ENCODE measurements around the gene VCPKMT. TPM values are rescaled to one million over a fixed set of nuclear protein-coding genes. Genes with fewer than 3 reads are reported as not detected.
A peak's percentile ranks its signal among the peaks of the same experiment; 100 is the strongest.

Gene VCPKMT
- total RNA-seq, 2 donors from 2014 or later, result 11.3 to 13.8 TPM

DNA sequence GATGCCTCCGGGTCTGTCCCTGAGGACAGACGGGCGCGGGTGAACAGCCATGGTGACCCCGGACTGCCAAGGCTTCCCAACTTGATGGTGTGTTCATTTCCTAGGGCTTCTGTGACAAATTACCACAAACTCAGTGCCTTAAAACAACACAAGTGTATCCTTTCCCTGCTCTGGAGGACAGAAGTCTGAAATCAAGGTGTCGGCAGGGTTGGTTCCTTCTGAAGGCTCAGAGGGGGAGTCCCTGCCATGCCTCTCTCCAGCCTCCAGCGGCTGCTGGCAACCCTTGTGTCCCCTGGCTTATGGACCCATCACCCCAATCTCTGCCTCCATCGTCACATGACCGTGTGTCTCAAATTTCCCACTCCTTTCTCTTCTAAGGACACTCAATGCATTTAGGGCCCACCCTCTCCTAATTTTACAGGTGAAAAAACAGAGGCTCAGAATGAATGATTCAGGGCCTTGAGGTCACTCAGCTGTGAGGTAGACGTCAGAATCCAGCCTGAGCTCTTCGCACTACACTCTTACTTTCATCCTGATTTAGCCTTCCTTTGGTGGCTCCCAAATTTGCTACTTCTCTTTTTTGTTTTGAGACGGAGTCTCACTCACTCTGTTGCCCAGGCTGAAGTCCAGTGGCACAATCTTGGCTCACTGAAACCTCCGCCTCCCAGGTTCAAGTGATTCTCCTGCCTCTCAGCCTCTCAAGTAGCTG, 45.4 kb downstream of the VCPKMT start:
- Mint-ChIP-seq H3K36me3 (ENCODE audit: insufficient read depth in 2 of 2) (peaks cover 10 to 12% of the 10 kb centered on the region in 2 donors), H3K9me3 (peaks cover 1% of the 10 kb centered on the region in 2 donors), H3K4me1 (ENCODE audit: low read depth) (peaks cover 72% of the 10 kb centered on the region), H3K27ac (peak overlapping the region; percentile 7), H3K4me3 (peak overlapping the region in 1 of 2 donors; percentile 1), H3K27me3 (ENCODE audit: low read depth) (no peaks in the 10 kb centered on the region)
- ATAC-seq (replicated peaks in 1 of 2) (no peak), DNase-seq (no peak)

DNA sequence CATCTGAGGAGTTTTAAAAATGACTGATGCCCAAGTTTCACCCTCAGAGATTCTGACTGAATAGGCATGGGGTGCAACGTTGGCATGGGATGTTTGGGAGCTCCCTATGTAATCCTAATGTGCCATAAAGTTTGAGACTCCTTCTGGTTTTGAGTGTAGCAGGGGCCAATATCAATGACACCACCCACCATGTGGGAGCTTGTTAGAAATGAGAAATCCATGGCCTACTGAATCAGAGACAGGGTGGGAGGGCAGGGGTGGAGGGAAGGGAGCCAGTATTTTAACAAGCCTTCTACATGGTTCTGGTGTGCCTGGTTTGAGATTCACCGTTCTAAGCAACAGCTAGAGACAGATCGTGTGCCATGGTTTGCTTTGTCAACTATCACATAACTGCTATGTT, 46.1 kb downstream of the VCPKMT start:
- DNase-seq (no peak), ATAC-seq (replicated peaks in 1 of 2) (peak; percentile 48 to 65)
- peaks cover 1% of the 10 kb centered on the region in 2 donors for H3K9me3 Mint-ChIP-seq
- H3K27ac Mint-ChIP-seq, result no peak overlapping the region
- H3K4me1 Mint-ChIP-seq (ENCODE audit: low read depth), result peaks cover 74% of the 10 kb centered on the region
- no peaks in the 10 kb centered on the region for H3K27me3 Mint-ChIP-seq (ENCODE audit: low read depth)
- H3K36me3 Mint-ChIP-seq (ENCODE audit: insufficient read depth in 2 of 2), result peaks cover 8 to 10% of the 10 kb centered on the region in 2 donors
- no peak overlapping the region for H3K4me3 Mint-ChIP-seq

DNA sequence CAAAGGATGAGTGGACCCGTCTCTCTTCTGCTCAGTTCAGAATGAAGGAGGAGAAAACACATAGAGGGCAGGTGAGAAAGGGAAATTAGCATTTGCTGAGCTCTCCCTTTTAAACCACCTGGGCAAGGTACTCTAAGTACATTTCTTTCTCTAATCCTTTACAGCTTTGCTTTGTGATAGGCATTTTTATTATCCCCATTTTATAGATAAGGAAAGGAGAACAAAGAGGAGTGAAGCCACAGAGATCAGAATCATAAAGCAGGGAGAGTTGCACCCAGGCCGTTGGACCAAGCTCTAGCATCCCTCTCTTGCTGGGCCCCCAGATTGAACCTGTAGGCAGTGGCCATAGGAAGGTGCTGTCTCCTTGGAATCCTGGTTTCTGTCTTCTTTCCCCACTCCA, 47.0 kb downstream of the VCPKMT start:
- peaks cover 5 to 6% of the 10 kb centered on the region in 2 donors for H3K36me3 Mint-ChIP-seq (ENCODE audit: insufficient read depth in 2 of 2)
- H3K27ac Mint-ChIP-seq, result no peak overlapping the region
- H3K4me3 Mint-ChIP-seq, result no peak overlapping the region
- peaks cover 78% of the 10 kb centered on the region for H3K4me1 Mint-ChIP-seq (ENCODE audit: low read depth)
- ATAC-seq (replicated peaks in 1 of 2) (no peak), DNase-seq (no peak)
- no peaks in the 10 kb centered on the region for H3K9me3 Mint-ChIP-seq
- no peaks in the 10 kb centered on the region for H3K27me3 Mint-ChIP-seq (ENCODE audit: low read depth)

DNA sequence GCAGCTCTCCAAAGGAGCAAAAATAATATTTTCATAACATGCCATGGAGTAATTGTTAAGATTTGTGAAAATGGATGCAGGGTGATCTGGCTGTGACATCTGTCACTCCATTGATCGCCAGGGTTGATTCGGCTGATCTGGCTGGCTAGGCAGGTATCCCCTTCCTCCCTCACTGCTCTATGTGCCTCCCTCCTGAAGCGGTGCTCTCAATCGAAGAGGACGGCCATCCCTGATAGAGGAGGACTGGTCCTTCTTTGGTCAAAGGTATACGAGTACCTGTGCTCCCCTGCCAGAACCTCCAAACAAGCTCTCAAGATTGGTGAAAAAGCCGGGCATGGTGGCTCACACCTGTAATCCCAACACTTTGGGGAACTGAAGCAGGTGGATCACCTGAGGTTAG, 47.9 kb downstream of the VCPKMT start:
- no peak for ATAC-seq (replicated peaks in 1 of 2)
- Mint-ChIP-seq H3K4me1 (ENCODE audit: low read depth) (peaks cover 87% of the 10 kb centered on the region), H3K27ac (no peak overlapping the region), H3K36me3 (ENCODE audit: insufficient read depth in 2 of 2) (peaks cover 5 to 6% of the 10 kb centered on the region in 2 donors), H3K4me3 (no peak overlapping the region), H3K27me3 (ENCODE audit: low read depth) (no peaks in the 10 kb centered on the region), H3K9me3 (no peaks in the 10 kb centered on the region)
- no peak for DNase-seq

DNA sequence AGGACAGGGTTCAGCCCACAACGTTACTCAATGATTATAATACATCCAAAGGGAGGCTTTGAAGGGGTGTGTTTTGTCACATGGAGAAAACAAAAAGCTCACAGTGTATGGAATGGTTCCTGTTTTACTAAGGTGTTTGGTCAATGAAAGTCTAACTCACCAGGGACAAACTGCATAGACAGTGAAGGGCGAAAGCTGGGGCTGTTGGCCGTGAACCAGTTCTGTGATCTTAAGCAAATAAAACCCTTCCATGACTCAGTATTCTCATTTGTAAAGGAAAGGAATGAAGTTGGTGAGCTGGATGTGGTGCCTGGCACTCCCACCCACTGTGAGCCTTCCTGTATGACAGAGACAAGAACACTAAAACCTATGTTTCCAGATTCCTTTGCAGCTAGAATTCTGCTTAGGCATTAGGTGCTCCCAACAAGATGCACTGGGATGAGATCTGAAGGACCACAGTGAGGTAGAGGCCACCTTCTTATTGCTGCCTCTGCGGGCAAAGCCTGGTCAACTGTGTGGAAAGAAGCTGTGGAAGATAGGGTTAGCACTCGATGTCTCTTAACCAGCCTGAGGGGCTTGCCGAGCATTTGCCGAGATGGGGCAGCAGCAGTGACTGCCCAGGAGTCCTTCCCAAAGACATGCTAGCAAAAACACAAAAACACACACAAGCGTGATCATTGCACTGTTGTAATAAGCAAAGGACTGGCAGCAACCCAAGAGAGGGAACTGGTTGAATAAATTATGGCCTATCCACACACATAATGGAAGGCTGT, 48.5 kb downstream of the VCPKMT start:
- Mint-ChIP-seq H3K27ac (no peak overlapping the region), H3K4me1 (ENCODE audit: low read depth) (peaks cover 88% of the 10 kb centered on the region), H3K27me3 (ENCODE audit: low read depth) (no peaks in the 10 kb centered on the region), H3K9me3 (no peaks in the 10 kb centered on the region), H3K36me3 (ENCODE audit: insufficient read depth in 2 of 2) (peaks cover 4 to 6% of the 10 kb centered on the region in 2 donors), H3K4me3 (peak overlapping the region; percentile 23 to 43)
- no peak for DNase-seq
- ATAC-seq (replicated peaks in 1 of 2), result peak in 1 of 2 donors; percentile 8

DNA sequence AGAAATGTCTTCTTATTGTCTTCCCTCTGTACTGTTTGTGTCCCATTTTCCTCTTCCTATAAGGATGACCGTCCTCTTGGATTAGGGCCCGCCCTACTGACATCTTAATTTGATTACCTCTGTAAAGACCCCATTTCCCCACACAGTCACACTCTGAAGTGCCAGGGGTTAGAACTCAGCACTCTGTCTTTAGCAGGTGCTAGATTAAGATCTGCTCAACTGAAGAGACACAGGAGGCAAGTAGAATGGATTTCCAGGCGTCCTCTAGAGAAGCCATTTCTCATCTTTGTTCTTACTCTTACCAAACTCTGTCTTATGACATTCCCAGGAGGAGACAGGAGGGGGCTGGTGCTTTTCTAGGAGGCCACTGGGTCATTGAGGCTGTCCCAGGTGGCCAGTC, 50.8 kb downstream of the VCPKMT start:
- H3K27ac Mint-ChIP-seq, result peak overlapping the region; percentile 95
- no peak for DNase-seq

DNA sequence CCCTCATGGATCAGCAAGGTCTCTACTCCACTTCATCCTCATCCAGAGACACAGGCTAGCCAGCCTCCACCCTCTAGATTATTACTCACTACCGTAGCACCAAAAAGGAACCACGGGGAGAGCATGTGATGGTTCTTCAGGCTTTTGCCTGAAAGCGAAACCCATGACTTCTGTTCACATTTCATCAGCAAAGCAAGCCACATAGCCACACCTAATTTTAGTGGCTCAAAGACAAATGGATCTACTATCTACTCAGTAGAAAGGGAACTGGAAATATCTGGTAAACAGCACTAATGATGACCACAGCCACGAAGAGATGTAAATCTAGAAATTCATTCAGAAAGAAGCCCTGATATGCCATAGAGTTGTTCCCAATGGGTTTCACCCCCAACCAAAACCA, 51.4 kb downstream of the VCPKMT start:
- Mint-ChIP-seq H3K27ac (peak overlapping the region; percentile 95), H3K9me3 (no peaks in the 10 kb centered on the region)
- DNase-seq, result peak; percentile 76 to 78

More for the DNA sequence above, 50.8 kb downstream of the VCPKMT start:
- Mint-ChIP-seq H3K4me3 (peak overlapping the region; percentile 63 to 78), H3K36me3 (ENCODE audit: insufficient read depth in 2 of 2) (peaks cover 6 to 8% of the 10 kb centered on the region in 2 donors), H3K4me1 (ENCODE audit: low read depth) (peaks cover 90% of the 10 kb centered on the region), H3K9me3 (no peaks in the 10 kb centered on the region), H3K27me3 (ENCODE audit: low read depth) (no peaks in the 10 kb centered on the region)
- no peak for ATAC-seq (replicated peaks in 1 of 2)

GRCh38 chr14:50063876-50064420, 52.4 kb downstream of the VCPKMT start:
- H3K4me1 Mint-ChIP-seq (ENCODE audit: low read depth), result peaks cover 93% of the 10 kb centered on the region
- DNase-seq (no peak), ATAC-seq (replicated peaks in 1 of 2) (no peak)
- no peak overlapping the region for H3K27ac Mint-ChIP-seq
- no peaks in the 10 kb centered on the region for H3K9me3 Mint-ChIP-seq
- peaks cover 6 to 10% of the 10 kb centered on the region in 2 donors for H3K36me3 Mint-ChIP-seq (ENCODE audit: insufficient read depth in 2 of 2)
- H3K4me3 Mint-ChIP-seq, result peak overlapping the region; percentile 21 to 89
- no peaks in the 10 kb centered on the region for H3K27me3 Mint-ChIP-seq (ENCODE audit: low read depth)

More for the DNA sequence above, 51.4 kb downstream of the VCPKMT start:
- Mint-ChIP-seq H3K4me3 (peak overlapping the region; percentile 56 to 63), H3K27me3 (ENCODE audit: low read depth) (no peaks in the 10 kb centered on the region), H3K36me3 (ENCODE audit: insufficient read depth in 2 of 2) (peaks cover 6 to 8% of the 10 kb centered on the region in 2 donors), H3K4me1 (ENCODE audit: low read depth) (peaks cover 93% of the 10 kb centered on the region)
- ATAC-seq (replicated peaks in 1 of 2), result peak; percentile 72 to 77

DNA sequence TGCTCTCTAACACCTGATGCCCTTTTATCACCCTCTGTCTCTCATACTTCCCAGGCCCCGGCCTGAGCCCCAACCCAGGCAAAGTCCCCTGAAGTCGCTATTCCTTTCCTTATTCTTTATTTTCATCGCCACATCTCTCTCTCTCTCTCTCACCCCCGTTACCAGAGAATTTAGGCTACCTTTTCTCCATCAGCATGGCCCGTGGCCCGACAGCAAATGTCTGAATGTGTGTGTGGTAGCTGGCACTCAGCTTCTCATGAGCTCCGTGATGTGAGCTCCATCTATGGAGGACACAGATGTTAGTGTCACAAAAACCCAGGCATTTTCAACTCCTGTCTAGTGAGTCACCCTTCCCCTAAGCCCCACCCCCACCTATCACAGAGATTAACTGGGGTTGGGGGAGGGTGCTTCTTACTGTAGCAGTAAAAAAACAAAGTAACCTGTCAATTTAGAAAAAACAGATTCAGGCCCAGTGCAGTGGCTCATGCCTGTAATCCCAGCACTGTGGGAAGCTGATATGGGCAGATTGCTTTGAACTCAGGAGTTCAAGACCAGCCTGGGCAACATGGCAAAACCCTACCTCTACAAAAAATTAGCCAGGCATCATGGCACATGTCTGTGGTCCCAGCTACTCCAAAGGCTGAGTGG, 53.8 kb downstream of the VCPKMT start:
- peak overlapping the region; percentile 99 for H3K27ac Mint-ChIP-seq
- peak; percentile 78 to 84 for DNase-seq
- H3K27me3 Mint-ChIP-seq (ENCODE audit: low read depth), result no peaks in the 10 kb centered on the region
- H3K4me3 Mint-ChIP-seq, result peak overlapping the region; percentile 89 to 93
- peaks cover 96% of the 10 kb centered on the region for H3K4me1 Mint-ChIP-seq (ENCODE audit: low read depth)
- no peaks in the 10 kb centered on the region for H3K9me3 Mint-ChIP-seq
- ATAC-seq (replicated peaks in 1 of 2), result peak; percentile 74 to 79
- H3K36me3 Mint-ChIP-seq (ENCODE audit: insufficient read depth in 2 of 2), result peaks cover 2 to 8% of the 10 kb centered on the region in 2 donors

DNA sequence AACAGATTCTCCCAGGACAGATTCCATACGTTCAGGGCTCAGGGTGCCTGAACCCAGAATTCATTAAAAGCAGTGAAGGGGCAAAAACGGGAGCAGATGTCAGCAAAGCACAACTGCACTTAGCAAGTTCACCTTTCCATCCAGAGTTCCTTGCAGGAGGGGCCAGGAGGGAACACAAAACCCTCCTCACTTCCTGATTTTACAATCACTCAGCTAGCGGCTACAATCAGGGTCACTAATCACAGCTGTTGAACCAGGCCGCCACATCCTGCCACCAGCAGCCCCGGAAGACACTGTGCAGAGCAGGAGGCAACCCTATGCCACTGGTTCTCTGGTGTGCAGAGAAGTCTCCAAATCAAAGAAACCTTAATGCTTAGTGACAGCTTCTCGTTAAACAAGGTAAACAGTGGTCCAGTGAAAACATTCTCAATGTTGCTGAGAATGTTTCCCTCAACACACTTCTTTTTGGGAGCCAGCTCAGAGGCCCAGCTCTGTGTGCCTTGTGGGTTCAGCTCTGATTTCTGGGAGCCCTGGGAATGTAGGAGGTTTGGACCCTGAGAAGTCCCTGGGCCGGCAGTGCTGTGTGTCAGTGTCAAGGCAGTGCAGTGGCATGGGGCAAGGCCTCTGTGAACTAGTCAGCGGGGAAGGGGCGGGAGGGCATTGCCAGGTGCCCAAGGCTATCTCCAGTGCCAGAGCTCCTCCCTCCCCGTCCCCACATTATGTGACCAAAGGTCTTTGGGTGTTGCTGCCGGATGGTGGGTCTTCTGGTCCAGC, 54.5 kb downstream of the VCPKMT start:
- H3K36me3 Mint-ChIP-seq (ENCODE audit: insufficient read depth in 2 of 2), result peaks cover 2 to 6% of the 10 kb centered on the region in 2 donors
- ATAC-seq (replicated peaks in 1 of 2) (peak; percentile 40 to 56), DNase-seq (peak; percentile 66 to 76)
- H3K27me3 Mint-ChIP-seq (ENCODE audit: low read depth), result no peaks in the 10 kb centered on the region
- H3K4me1 Mint-ChIP-seq (ENCODE audit: low read depth), result peaks cover 92% of the 10 kb centered on the region
- peak overlapping the region; percentile 89 to 93 for H3K4me3 Mint-ChIP-seq
- H3K27ac Mint-ChIP-seq, result peak overlapping the region; percentile 99
- H3K9me3 Mint-ChIP-seq, result no peaks in the 10 kb centered on the region

DNA sequence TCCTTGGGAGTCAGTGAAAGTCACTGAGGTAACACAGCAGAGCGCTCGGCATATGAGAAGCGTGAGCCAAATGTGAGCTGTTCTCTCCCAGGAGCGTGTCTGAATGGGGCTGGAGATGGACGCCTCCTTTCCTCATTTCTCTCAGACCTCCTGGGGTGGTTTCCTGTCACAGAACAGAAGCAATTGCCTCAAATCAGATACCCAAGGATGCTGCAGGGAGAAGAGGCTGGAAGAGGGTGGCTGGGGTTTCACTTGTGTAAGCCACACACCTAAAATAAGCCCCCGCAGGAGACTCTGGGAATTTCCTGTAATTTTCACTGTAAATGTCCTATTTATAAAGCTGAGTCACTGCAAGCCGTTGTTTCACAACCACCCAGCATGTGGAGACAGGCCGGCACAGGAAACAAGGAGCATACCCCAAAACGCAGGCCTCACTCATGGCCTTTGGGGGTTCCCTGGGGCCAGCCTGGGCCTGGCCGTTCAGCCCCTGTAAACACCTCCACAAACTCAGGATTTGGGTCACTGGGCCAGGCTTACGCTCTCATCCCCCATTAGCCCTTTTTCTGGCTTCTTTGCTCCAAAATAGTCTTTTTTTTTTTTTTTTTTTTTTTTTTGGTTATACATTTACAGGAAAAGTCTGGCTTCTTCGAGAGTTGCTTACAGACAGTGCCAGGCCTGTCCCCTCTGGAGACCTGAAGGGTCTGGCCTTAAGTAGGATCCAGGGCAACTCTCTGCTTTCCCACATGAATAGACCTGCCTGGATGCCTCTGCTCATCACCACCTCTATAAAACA, 55.3 kb downstream of the VCPKMT start:
- peak in 1 of 2 donors; percentile 52 for DNase-seq
- peaks cover 2 to 4% of the 10 kb centered on the region in 2 donors for H3K36me3 Mint-ChIP-seq (ENCODE audit: insufficient read depth in 2 of 2)
- peak overlapping the region; percentile 93 for H3K27ac Mint-ChIP-seq
- H3K9me3 Mint-ChIP-seq, result no peaks in the 10 kb centered on the region
- H3K27me3 Mint-ChIP-seq (ENCODE audit: low read depth), result no peaks in the 10 kb centered on the region
- peak in 1 of 2 donors; percentile 19 for ATAC-seq (replicated peaks in 1 of 2)
- H3K4me1 Mint-ChIP-seq (ENCODE audit: low read depth), result peaks cover 87% of the 10 kb centered on the region
- peak overlapping the region; percentile 89 to 93 for H3K4me3 Mint-ChIP-seq
